ENCODE results near the gene ETS2. TPM values are rescaled to one million over a fixed set of nuclear protein-coding genes. Genes with fewer than 3 reads are reported as not detected.

The ETS2 gene
- total RNA-seq, 1 donor from 2014 or later: 42.2 TPM

DNA sequence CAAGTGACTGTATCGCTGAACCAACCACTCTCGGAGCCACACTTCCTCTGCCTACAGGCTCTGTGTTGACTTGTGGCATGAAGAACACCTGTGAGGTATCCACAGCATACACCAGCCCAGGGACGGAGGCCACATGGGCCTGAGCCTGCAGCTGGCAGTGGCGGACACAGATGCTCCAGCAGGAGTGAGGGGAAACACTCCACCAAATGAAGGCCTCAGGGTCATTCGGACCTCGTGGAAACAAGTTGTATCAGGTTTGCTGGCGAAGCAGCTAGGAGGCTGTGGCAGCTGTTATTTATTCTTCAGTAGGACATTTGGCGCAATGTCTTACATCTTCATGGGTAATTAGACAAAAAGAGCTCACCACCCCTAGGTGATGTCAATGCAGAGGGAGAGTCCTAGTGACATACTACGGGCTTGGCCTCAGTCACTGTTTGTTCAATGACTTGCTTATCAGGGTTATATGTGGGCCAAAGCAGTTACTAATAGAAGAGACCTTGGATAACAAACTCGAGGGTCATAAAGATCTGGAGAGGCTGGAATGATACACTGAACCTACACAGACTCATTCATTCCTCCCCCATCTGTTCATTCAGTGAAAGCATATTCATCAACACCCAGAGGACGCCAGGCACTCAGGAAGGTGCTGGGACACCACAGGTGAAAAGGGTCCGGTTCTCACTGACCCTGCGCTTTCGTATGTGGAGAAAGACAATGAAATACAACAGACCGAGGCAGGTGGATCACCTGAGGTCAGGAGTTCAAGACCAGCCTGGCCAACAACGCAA lies 11.6 kb upstream of the ETS2 start:
- Mint-ChIP-seq H3K9me3 (peaks cover 3% of the 10 kb centered on the region), H3K27ac (peak overlapping the region; percentile 80), H3K4me1 (ENCODE audit: unreplicated experiment) (peaks cover 24% of the 10 kb centered on the region), H3K36me3 (no peaks in the 10 kb centered on the region), H3K4me3 (no peak overlapping the region), H3K27me3 (peaks cover 4% of the 10 kb centered on the region)
- DNase-seq (ENCODE audit: extremely low spot score, unreplicated experiment): no peak
- TF ChIP-seq, protein P1, sequence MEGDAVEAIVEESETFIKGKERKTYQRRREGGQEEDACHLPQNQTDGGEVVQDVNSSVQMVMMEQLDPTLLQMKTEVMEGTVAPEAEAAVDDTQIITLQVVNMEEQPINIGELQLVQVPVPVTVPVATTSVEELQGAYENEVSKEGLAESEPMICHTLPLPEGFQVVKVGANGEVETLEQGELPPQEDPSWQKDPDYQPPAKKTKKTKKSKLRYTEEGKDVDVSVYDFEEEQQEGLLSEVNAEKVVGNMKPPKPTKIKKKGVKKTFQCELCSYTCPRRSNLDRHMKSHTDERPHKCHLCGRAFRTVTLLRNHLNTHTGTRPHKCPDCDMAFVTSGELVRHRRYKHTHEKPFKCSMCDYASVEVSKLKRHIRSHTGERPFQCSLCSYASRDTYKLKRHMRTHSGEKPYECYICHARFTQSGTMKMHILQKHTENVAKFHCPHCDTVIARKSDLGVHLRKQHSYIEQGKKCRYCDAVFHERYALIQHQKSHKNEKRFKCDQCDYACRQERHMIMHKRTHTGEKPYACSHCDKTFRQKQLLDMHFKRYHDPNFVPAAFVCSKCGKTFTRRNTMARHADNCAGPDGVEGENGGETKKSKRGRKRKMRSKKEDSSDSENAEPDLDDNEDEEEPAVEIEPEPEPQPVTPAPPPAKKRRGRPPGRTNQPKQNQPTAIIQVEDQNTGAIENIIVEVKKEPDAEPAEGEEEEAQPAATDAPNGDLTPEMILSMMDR (conservative IDR thresholded peaks at IDR 0.05): no peak

DNA sequence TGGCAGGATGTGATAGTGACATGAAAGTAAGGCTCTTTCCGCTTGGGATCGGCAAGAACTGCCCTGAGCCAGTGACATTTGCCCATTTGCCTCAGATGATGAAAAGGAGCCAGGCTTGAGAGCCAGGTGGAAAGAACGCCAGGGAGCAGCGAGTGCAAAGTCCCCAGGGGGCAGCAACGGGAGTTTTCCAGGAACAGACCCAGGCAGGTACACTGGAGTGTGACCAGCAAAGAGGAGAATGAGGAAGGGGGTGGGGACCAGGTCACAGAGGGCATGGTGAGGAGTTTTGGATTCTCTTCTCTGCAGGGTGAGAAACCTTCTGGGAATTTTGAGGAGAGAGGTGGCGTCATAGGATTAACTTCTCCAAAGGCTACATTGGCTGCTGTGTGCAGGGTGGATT lies 10.8 kb upstream of the ETS2 start:
- Mint-ChIP-seq H3K9me3 (peaks cover 3% of the 10 kb centered on the region), H3K4me1 (ENCODE audit: unreplicated experiment) (peaks cover 24% of the 10 kb centered on the region), H3K36me3 (no peaks in the 10 kb centered on the region), H3K4me3 (no peak overlapping the region), H3K27me3 (peaks cover 4% of the 10 kb centered on the region), H3K27ac (no peak overlapping the region)
- TF ChIP-seq, protein P1 (conservative IDR thresholded peaks at IDR 0.05): no peak
- no peak for DNase-seq (ENCODE audit: extremely low spot score, unreplicated experiment)

DNA sequence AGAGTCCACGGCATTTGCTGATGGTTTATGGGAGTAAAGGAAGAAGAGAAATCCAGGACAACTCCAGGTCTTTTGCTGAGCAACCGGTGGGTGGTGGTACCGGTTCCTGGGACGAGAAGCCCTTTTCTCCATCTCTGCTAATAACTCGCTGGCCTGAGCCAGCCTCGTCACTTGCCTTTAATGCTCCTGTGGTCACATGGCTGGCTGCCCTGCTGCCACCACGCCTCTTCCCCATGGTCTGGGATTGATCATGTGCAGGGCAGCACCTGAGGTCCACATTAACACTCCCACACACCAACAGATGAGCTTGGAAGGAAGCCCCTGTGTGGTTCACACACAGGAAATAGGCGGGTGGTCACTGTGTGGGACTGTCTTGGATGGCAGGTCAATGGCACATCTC lies 10.3 kb upstream of the ETS2 start:
- Mint-ChIP-seq H3K27me3 (peaks cover 4% of the 10 kb centered on the region), H3K36me3 (no peaks in the 10 kb centered on the region), H3K4me3 (no peak overlapping the region), H3K9me3 (peaks cover 3% of the 10 kb centered on the region), H3K27ac (no peak overlapping the region), H3K4me1 (ENCODE audit: unreplicated experiment) (peaks cover 21% of the 10 kb centered on the region)
- DNase-seq (ENCODE audit: extremely low spot score, unreplicated experiment): no peak
- TF ChIP-seq, protein P1 (conservative IDR thresholded peaks at IDR 0.05): no peak

DNA sequence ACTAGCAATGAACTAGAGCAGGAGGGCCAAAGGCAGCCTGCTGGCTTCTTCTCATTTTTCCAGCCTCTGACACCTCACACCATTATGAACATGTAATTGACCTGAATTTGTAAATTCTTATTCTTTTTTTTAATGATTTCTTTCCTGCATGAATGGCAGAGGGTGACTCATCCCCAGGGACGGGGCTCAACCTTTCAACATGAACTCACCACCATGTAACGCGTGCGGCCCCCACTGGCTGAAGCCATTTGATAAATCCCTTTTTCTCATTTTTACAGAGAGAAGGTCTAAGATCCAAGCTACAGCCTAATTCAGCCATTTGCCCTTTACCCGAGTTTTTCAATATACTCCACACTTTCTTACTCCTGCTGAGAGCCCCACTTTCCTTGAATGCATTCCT lies 9.3 kb upstream of the ETS2 start:
- TF ChIP-seq, protein P1 (conservative IDR thresholded peaks at IDR 0.05): no peak
- peaks cover 3% of the 10 kb centered on the region for H3K9me3 Mint-ChIP-seq
- no peaks in the 10 kb centered on the region for H3K36me3 Mint-ChIP-seq
- H3K27ac Mint-ChIP-seq: peak overlapping the region; percentile 65
- H3K27me3 Mint-ChIP-seq: peaks cover 4% of the 10 kb centered on the region
- no peak for DNase-seq (ENCODE audit: extremely low spot score, unreplicated experiment)
- H3K4me1 Mint-ChIP-seq (ENCODE audit: unreplicated experiment): peaks cover 21% of the 10 kb centered on the region
- H3K4me3 Mint-ChIP-seq: no peak overlapping the region

DNA sequence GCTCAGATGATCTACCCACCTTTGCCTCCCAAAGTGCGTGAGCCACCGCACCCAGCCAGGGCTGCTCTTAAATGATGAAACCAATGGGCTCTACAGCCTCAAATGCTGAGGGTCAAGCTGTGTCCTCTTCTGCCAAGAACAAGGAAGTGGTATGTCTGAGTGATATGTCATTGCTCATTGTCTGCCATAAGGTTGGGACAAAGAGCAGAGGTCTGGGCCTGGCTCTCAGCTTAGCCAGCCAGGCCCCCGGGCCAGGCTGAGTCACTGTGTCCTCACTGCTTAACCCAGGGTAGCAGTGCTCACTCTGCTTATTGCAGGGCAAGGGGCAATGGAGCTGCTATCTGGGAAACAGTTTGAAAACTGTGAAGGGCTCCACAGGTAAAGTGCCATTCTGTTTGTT lies 8.3 kb upstream of the ETS2 start:
- H3K36me3 Mint-ChIP-seq: no peaks in the 10 kb centered on the region
- H3K27ac Mint-ChIP-seq: peak overlapping the region; percentile 89
- H3K9me3 Mint-ChIP-seq: peaks cover 3% of the 10 kb centered on the region
- no peak overlapping the region for H3K4me3 Mint-ChIP-seq
- TF ChIP-seq, protein P1 (conservative IDR thresholded peaks at IDR 0.05): no peak
- DNase-seq (ENCODE audit: extremely low spot score, unreplicated experiment): no peak
- H3K27me3 Mint-ChIP-seq: peaks cover 4% of the 10 kb centered on the region
- H3K4me1 Mint-ChIP-seq (ENCODE audit: unreplicated experiment): peaks cover 22% of the 10 kb centered on the region

All from type B pancreatic cell (in vitro differentiated cells).